Smooth muscle cell of the umbilical artery (primary cell): Measurements from ENCODE around the gene INCA1. TPM values are rescaled to one million over a fixed set of nuclear protein-coding genes. Genes with fewer than 3 reads are reported as not detected.

Source experiments
- total RNA-seq: library from RNA; depleted of rRNA; stranded (reverse); fragments of >200 nt; gene quantifications from 2 replicates; pipeline ENCODE4 v1.2.3, GENCODE V29; 2014

The INCA1 gene
- total RNA-seq: 0.18 TPM in 1 of 2 replicates, not detected in the other

DNA sequence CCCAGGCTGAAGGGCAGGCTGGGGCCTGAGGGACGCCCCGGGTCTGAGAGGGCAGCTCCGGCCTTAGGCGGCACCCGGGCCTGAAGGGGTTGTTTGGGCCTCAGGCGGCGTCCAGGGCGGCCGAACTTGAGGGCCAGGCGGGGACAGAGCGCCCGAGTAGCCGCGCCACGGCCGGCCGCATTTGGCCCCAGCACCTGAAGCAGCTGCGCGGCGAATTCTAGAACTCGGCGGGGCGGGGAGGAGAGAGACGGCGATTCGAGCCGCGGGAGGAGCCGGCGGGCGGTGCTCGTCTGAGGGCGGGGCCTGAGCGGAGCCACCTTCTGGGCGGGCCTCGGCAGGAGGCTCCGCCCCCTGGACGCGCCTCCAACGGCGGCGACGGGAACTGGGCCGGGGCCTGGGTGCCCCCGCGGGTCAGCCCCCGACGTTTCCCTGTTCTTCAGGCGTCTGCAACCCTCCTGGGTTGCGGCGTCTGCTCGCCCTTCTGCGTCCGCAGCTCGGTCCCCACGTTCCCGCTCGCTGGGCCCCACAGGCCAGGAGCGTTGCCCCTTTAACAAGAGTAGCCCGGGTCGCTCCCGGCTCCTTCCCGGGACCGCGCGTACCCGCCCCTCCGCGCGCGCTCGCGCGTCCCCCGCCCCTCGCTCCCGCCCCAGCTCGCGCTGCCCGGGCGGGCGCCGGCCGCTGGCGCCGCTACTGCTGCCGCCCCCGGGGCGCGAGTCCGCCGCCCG is at the start of gene INCA1, which contains the start of gene KIF1C:
INCA1 (minus strand) TSS at position 221 of the 725 bp plus-strand sequence. CDS start 3,085 bp downstream, outside the sequence.
KIF1C (plus strand) TSS at position 649 of the 725 bp plus-strand sequence. CDS start 2,297 bp downstream, outside the sequence.

GRCh38 chr17:5035315-5035714 is 38.0 kb upstream of the INCA1 start, which contains the start of gene SLC52A1:
TSS of gene SLC52A1 (minus strand) at chr17:5035426. CDS start at chr17:5034606, 820 bp downstream.

DNA sequence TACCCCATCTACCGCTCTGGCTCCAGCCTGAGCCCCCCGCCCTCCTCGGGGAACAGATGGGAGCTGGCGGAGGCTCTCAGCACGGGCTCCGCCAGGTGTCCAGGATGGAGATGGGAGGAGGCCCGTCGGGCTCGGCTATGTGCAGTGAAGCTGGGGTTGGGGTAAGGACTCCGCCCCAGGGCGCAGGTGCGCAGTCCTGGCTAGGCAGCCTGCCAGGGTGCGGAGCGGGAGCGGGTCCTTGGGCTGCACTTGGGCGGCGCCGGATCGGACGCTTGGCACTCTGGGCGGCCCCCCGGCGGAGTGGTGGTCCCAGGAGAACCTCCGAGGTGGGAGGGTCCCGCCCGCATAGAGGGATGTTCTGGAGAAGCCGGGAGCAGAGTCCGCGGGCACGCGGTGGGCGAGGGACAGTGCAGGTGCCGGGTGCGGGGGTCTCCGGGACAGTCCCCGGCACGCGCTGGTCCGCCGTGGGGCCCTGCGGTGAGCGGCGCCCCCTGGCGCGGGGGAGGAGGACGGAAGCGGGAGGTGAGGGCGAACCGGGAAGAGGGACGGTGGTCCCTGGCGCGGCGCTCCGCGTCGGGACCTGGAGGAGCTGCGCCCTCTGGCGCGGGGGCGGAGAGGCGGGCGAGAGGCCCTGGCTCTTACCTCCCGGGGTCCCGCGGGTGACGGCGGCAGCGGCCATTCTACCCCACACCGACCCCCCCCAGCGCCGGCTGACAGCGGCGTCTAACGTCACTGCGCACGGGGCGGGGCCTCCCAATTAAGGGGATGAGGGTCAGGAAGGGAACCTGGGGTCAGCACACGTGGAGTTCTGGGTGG is 10.2 kb downstream of the INCA1 start, which contains the start of gene CAMTA2:
CAMTA2 (minus strand) TSS at position 725 of the 816 bp plus-strand sequence. CDS start 1,453 bp downstream, outside the sequence.

GRCh38 chr17:4967539-4968485 is 29.5 kb downstream of the INCA1 start, which contains the start of gene SPAG7:
TSS of gene SPAG7 (minus strand) at chr17:4967817. CDS start at chr17:4967804, 13 bp downstream.

DNA sequence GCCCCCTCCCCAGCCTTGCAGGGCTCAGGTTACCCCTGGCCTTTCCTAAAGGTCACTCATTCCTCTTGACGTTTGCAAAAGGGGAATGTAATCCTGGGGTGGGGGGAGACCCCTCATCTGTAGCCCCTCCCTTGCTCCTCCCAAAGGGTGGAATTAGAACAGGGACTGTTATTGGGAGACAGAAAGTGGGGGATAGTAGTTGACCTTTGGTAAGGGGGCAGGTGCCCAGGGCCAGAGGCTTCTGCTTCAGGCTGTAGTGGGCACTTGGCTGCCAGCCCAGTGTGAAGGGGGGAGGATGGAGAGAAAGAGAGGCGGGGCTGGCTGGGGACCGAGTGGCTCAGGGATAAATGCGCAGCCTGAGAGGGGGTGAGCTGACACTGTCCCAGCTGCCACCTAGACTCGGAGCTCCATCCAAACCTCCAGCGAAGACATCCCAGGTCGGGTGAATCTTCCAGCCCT is 46.5 kb downstream of the INCA1 start, which contains the start of gene ENO3:
ENO3 (plus strand) TSS at position 374 of the 459 bp plus-strand sequence. CDS start 711 bp downstream, outside the sequence.

GRCh38 chr17:4948166-4948930 is 49.0 kb downstream of the INCA1 start, which contains the start of gene PFN1:
TSS of gene PFN1 (minus strand) at chr17:4948530. CDS start at chr17:4948394, 136 bp downstream.

DNA sequence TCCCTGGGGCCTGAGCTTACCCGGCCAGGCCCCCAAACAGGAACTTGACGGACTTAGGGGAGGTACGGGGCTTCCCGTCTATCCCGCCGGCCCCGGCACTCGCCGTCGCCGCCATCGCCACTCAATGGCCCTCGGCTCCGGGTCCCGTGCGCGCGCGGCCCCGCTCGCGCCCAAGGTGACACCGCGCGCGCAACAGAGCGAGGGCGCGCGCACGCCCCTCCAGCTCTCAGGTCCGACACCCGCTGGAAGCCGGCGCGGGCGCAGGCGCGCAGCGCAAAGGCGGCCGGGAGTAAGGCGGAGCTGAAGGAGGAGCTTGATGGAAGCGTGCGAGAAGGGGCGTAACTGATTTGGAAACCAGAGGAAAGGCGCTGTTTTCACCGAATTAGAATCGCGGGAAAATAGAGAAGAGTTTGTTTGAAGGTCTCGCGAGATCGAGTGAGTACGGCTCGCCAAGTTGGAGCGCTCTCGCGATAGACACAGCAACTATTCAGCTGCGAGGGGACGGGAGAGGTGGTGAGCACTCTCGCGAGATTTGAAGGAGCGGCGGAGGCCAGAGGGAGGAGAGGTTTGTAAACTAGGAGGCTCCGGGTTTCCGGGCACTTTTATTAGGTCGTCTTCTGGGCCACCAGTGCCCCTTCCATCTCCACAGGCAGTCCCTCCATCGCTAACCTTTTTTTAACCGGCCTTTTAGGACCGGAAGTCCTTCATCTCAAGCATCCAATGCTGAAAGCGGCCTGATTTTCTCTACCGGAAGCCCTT is 57.3 kb downstream of the INCA1 start, which contains the start of the genes RNF167 and SLC25A11:
RNF167 (plus strand) TSS at position 473 of the 759 bp plus-strand sequence. CDS start 642 bp downstream, outside the sequence.
SLC25A11 (minus strand) TSS at position 251 of the 759 bp plus-strand sequence; CDS start at position 115, 136 bp downstream.

Other genes starting within 250 kb of the INCA1 start
- not detected in 2 replicates for gene TM4SF5, start 225.6 kb downstream of the INCA1 start, total RNA-seq
- 1.5 TPM in 1 of 2 replicates, not detected in the other for gene VMO1, start 211.2 kb downstream of the INCA1 start, total RNA-seq
- not detected in 2 replicates for gene GLTPD2, start 208.6 kb downstream of the INCA1 start, total RNA-seq
- 92.0 and 129 TPM in 2 replicates for gene PSMB6, start 201.4 kb downstream of the INCA1 start, total RNA-seq
- 10.1 and 20.7 TPM in 2 replicates for gene PLD2, start 190.4 kb downstream of the INCA1 start, total RNA-seq
- gene MINK1, start 164.2 kb downstream of the INCA1 start, total RNA-seq: 30.9 and 68.0 TPM in 2 replicates
- gene C17orf107, start 98.0 kb downstream of the INCA1 start, total RNA-seq: 6.8 and 7.8 TPM in 2 replicates
- 0.23 and 0.30 TPM in 2 replicates for gene CHRNE, start 94.4 kb downstream of the INCA1 start, total RNA-seq
- not detected in 2 replicates for gene GP1BA, start 65.2 kb downstream of the INCA1 start, total RNA-seq
- 54.8 and 63.0 TPM in 2 replicates for gene SLC25A11, start 57.5 kb downstream of the INCA1 start, total RNA-seq
- gene RNF167, start 57.3 kb downstream of the INCA1 start, total RNA-seq: 16.9 and 20.9 TPM in 2 replicates
- gene PFN1, start 49.0 kb downstream of the INCA1 start, total RNA-seq: 673 and 683 TPM in 2 replicates
- 4.9 and 5.0 TPM in 2 replicates for gene ENO3, start 46.4 kb downstream of the INCA1 start, total RNA-seq
- 45.8 and 52.9 TPM in 2 replicates for gene SPAG7, start 29.7 kb downstream of the INCA1 start, total RNA-seq
- 7.1 and 13.0 TPM in 2 replicates for gene CAMTA2, start 9.8 kb downstream of the INCA1 start, total RNA-seq
- gene KIF1C, start 428 bp upstream of the INCA1 start, total RNA-seq: 43.9 and 82.4 TPM in 2 replicates
- under 0.01 TPM in 1 of 2 replicates, not detected in the other for gene SLC52A1, start 37.9 kb upstream of the INCA1 start, total RNA-seq
- 1.2 TPM in 2 replicates for gene ZFP3, start 80.9 kb upstream of the INCA1 start, total RNA-seq
- gene ZNF232, start 114.4 kb upstream of the INCA1 start, total RNA-seq: 4.1 and 5.3 TPM in 2 replicates
- gene USP6, start 118.5 kb upstream of the INCA1 start, total RNA-seq: under 0.01 and 0.05 TPM in 2 replicates
- 7.8 and 8.3 TPM in 2 replicates for gene ZNF594, start 194.3 kb upstream of the INCA1 start, total RNA-seq
- gene SCIMP, start 237.3 kb upstream of the INCA1 start, total RNA-seq: not detected in 2 replicates